NCI-H1048 (cell line): Measurements from ENCODE around the gene RAD51B.
"Not testable (repeated sequence)": the region's sequence is repeated elsewhere in the genome, so short reads cannot be mapped to it uniquely, and the experiment has no call there.

Experiments
- DNase-seq: peaks from one replicate; lab custom pipeline; 2025; lab: John Stamatoyannopoulos, UW

The RAD51B gene

GRCh38 chr14:68253160-68253780 lies 433.7 kb downstream of the RAD51B start:
- no peak for DNase-seq

- no peak for DNase-seq
Observed at GRCh38 chr14:68253878-68254528, 434.4 kb downstream of the RAD51B start.

GRCh38 chr14:68254669-68255527 lies 435.3 kb downstream of the RAD51B start:
- DNase-seq: no peak

- DNase-seq: no peak
Observed at GRCh38 chr14:68255693-68256178, 436.2 kb downstream of the RAD51B start.

DNA sequence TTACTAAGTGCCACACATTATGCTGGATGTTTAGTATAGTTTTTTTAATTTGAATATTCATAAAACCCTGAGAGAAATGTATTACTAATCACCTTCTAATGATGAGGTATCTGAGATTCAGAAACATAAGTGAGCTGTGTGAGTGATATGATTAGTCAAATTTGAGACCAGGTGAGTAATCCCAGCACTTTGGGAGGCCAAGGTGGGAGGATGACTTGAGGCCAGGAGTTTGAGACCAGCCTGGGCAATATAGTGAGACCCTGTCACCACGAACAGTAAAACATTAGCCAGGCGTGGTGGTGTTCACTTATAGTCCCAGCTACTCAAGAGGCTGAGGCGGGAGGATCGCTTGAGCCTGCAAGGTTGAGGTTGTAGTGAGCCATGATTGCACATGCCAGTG lies 438.4 kb downstream of the RAD51B start:
- no peak for DNase-seq

- DNase-seq: not testable (repeated sequence)
Observed at GRCh38 chr14:68258995-68259394, 439.4 kb downstream of the RAD51B start.

- no peak for DNase-seq
Observed at GRCh38 chr14:68260121-68260520, 440.5 kb downstream of the RAD51B start.

GRCh38 chr14:68261092-68261842 lies 441.7 kb downstream of the RAD51B start:
- no peak for DNase-seq

DNA sequence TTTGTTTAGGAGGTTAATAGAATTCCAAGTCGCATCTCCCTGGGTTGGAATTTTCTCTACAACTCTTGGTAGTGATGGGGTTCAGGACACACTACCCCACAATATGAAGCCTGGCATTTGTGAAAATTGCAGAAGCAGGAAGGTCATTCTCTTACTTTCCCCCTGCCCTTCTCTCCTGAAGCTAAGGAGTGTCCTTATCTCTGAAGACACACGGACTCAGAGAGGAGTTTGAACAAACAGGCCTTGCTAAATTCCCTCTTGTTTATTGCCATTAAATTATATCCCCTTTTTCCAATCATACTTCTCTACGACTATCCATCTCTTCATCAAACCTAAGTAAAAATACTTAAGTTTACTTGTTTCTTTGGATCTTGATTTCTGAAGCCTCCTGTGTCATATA lies 443.0 kb downstream of the RAD51B start:
- DNase-seq: no peak

DNA sequence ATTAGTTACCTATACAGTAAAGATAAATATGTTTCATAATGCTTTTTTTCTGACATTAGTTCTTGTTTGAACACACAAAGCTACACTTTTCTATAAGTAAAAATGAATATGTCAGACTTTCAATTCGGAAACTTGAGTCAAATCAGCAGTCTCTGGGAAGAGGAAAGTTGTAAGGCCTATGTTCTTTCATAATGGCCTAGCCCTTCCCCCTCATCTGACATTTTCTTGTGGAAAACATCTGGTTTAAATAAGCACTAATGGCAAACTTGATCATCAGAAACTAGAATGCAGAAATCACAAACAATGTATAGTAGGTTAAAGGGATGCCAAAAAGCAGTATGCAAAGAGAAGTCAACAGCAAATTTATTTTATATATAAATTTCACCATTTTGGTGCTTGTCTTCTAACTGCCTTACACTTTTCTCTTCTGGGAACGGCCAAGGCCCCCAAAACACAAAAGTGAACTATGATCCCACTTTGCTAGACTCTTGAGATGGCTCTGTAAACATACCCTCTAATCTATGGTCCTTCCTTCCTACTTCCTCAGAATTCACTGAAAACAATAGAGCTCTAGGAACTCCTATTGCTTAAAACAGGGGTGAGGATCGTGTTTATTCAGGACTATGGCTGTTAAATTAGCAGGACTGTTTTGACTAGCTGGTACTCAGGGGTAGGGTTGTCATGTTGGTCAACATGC lies 444.1 kb downstream of the RAD51B start:
- DNase-seq: no peak

- DNase-seq: no peak
Observed at GRCh38 chr14:68264260-68264569, 444.6 kb downstream of the RAD51B start.

- no peak for DNase-seq
Observed at GRCh38 chr14:68266998-68267397, 447.4 kb downstream of the RAD51B start.

DNA sequence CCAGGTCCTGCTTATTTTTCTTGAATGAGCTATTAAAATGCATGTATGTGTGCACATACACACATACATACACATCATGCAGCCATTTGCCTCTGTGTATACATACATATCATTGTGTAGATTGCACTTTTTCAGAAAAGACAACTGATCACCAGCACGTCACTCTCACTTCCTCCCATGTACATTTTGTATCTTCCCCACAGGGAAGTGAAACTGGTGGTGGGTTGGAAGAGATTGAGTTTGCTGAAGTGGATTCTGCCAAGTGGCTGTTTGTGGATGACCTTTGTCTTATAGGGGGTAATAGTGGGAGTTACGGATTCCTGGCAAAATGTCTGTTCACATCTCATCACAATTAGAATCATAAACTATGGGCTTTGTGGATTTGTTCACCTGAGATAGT lies 448.6 kb downstream of the RAD51B start:
- DNase-seq: no peak

GRCh38 chr14:68268719-68269118 lies 449.1 kb downstream of the RAD51B start:
- DNase-seq: no peak

GRCh38 chr14:68269136-68269927 lies 449.8 kb downstream of the RAD51B start:
- DNase-seq: no peak

GRCh38 chr14:68270342-68270741 lies 450.8 kb downstream of the RAD51B start:
- no peak for DNase-seq

GRCh38 chr14:68271913-68272391 lies 452.4 kb downstream of the RAD51B start:
- no peak for DNase-seq

- no peak for DNase-seq
Observed at GRCh38 chr14:68273413-68273812, 453.8 kb downstream of the RAD51B start.

GRCh38 chr14:68274725-68275124 lies 455.1 kb downstream of the RAD51B start:
- no peak for DNase-seq

- no peak for DNase-seq
Observed at GRCh38 chr14:68278576-68279436, 459.2 kb downstream of the RAD51B start.
